Tibial nerve (tissue), 4 donors: ENCODE data around the gene RAB40C. TPM values are rescaled to one million over a fixed set of nuclear protein-coding genes. Genes with fewer than 3 reads are reported as not detected.

Experiments used
- DNase-seq, 2 donors: peaks; one replicate each; pipeline ENCODE4 v3.0.0-alpha.2; 2019; ENCODE audit warnings: low spot score in 2 of 2
- H3K27ac ChIP-seq, 4 donors: fragments of 200-600 bp; sonication (generic) in 3 of 4; one replicate each; pipeline ENCODE4 v1.5.1; 2017 to 2019; ENCODE audit warnings: mild to moderate bottlenecking in 1 of 4
- H3K27me3 ChIP-seq, 2 donors: fragments of 200-600 bp; sonication (generic) in 1 of 2; one replicate each; pipeline versions ENCODE4 v1.5.1 to v1.6.0; 2017 to 2019
- H3K36me3 ChIP-seq, 3 donors: fragments of 200-600 bp; sonication (generic); one replicate each; pipeline ENCODE4 v1.5.1; 2018 to 2019
- H3K4me1 ChIP-seq, 4 donors: fragments of 200-600 bp; sonication (generic) in 3 of 4; one replicate each; pipeline ENCODE4 v1.5.1; 2017 to 2019
- H3K4me3 ChIP-seq, 4 donors: fragments of 200-600 bp; sonication (generic) in 3 of 4; one replicate each; pipeline ENCODE4 v1.5.1; 2017 to 2019; ENCODE audit warnings: mild to moderate bottlenecking in 1 of 4, moderate library complexity in 1 of 4
- H3K9me3 ChIP-seq, 4 donors: fragments of 200-600 bp; sonication (generic) in 3 of 4; one replicate each; pipeline ENCODE4 v1.5.1; 2017 to 2019
- EP300 ChIP-seq, 2 donors: sonication (generic); formaldehyde crosslinking; IDR thresholded peaks; one replicate each; pipeline ENCODE4 v1.6.1; 2017; ENCODE audit warnings: antibody characterized with exemption in 2 of 2, mild to moderate bottlenecking in 1 of 2
- POLR2A ChIP-seq, 2 donors: fragments of 450-650 bp; IDR thresholded peaks; one replicate each; pipeline ENCODE4 v1.6.1; 2017; ENCODE audit warnings: antibody characterized with exemption in 2 of 2, mild to moderate bottlenecking in 2 of 2, moderate library complexity in 2 of 2
- WGBS, 2 donors: methylation state at CpG; one replicate each; pipeline ENCODE4 v1.1.5; 2018; 5-methylcytosine and 5-hydroxymethylcytosine counted together
- small RNA-seq: library from RNA; depleted of rRNA; stranded (forward); fragments of <200 nt; gene quantifications from one replicate; pipeline ENCODE3, GENCODE V24; 2016
- total RNA-seq, 4 donors: library from RNA; depleted of rRNA; stranded (reverse); fragments of >200 nt; gene quantifications; one replicate each; pipeline ENCODE4 v1.1.0, GENCODE V29; 2016
- TF ChIP-seq, protein P1 (sequence below), 5 experiments: fragments of 200-600 bp in 3 of 5; fragments of 450-650 bp in 2 of 5; sonication (generic) in 3 of 5; IDR thresholded peaks; one replicate each; pipeline ENCODE4 v1.5.1; 2016 to 2019; ENCODE audit warnings: antibody characterized with exemption in 5 of 5, mild to moderate bottlenecking in 3 of 5, moderate library complexity in 2 of 5

RAB40C gene
- total RNA-seq, 4 donors from 2014 or later: 21.1 to 30.6 (median 27.5) TPM

DNA sequence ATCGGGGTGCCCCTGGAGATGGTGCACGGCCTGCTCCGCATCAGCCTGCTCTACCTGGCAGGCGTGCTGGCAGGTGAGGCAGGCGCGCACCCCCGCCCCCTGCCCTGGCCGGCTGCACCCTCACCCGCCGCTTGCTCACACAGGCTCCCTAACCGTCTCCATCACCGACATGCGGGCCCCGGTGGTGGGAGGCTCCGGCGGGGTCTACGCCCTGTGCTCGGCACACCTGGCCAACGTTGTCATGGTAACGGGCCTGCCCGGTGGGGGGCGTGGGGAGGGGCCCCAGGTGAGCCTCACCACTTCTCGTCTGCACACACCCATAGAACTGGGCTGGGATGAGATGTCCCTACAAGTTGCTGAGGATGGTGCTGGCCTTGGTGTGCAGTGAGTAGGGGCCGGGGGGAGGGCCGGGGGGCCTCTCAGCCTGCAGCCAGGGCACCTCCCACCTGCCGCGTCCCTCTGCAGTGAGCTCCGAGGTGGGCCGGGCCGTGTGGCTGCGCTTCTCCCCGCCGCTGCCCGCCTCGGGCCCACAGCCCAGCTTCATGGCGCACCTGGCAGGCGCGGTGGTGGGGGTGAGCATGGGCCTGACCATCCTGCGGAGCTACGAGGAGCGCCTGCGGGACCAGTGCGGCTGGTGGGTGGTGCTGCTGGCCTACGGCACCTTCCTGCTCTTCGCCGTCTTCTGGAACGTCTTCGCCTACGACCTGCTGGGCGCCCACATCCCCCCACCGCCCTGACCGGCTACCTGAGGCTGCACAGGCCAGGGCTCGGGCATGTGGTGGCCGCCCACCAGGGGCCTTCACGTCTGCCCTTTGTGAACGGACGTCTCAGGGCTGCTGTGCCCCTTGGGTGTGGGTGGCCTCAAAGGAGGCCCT, 87.7 kb downstream of the RAB40C start:
- no peak overlapping the region for H3K27ac ChIP-seq
- no peak for DNase-seq
- H3K4me1 ChIP-seq: peaks cover 0 to 51% (median 32%) of the 10 kb centered on the region in 4 donors
- WGBS, 2 donors: 58 to 62% methylated on average over 30 to 42 of the region's 57 CpGs
- H3K36me3 ChIP-seq: peaks cover 0 to 37% (median 9%) of the 10 kb centered on the region in 3 donors
- TF ChIP-seq EP300 (IDR thresholded peaks at IDR 0.05) (no peak), POLR2A (IDR thresholded peaks at IDR 0.05) (no peak)
- TF ChIP-seq, protein P1, sequence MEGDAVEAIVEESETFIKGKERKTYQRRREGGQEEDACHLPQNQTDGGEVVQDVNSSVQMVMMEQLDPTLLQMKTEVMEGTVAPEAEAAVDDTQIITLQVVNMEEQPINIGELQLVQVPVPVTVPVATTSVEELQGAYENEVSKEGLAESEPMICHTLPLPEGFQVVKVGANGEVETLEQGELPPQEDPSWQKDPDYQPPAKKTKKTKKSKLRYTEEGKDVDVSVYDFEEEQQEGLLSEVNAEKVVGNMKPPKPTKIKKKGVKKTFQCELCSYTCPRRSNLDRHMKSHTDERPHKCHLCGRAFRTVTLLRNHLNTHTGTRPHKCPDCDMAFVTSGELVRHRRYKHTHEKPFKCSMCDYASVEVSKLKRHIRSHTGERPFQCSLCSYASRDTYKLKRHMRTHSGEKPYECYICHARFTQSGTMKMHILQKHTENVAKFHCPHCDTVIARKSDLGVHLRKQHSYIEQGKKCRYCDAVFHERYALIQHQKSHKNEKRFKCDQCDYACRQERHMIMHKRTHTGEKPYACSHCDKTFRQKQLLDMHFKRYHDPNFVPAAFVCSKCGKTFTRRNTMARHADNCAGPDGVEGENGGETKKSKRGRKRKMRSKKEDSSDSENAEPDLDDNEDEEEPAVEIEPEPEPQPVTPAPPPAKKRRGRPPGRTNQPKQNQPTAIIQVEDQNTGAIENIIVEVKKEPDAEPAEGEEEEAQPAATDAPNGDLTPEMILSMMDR (IDR thresholded peaks at IDR 0.05): no peak
- H3K4me3 ChIP-seq: no peak overlapping the region
- no peaks in the 10 kb centered on the region for H3K27me3 ChIP-seq
- no peaks in the 10 kb centered on the region for H3K9me3 ChIP-seq

DNA sequence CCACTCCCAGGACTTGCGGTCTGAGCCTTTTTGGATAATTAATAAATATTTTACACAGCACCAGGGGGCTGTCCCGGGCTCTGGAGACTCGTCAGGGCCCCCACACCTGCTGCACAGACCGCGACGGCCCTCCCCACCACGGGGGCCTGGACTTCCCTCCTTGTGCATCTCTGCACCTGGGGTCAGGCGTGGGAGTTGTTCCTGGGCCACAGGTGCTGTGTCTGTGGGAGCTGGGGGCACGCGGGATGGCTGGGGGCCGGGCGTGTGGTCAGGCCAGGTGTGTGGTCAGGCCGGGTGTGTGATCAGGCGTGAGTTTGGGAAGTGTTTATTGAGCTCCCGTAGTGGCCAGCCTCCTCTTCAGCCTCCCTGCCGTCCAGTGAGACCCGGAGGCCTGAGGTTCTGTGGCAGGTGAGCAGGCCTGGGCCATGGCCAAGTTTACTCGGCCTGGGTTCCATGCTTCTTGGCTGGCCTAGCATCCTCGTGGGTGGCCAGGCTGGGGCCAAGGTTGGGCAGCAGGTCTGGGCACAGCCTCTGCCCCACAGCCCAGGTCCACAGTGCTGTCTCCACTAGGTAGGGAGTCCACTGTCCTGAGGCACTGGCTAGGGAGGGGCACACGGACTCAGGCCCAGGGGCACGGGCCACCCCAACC, 88.5 kb downstream of the RAB40C start:
- DNase-seq: no peak
- Histone ChIP-seq H3K4me3 (no peak overlapping the region), H3K4me1 (peaks cover 0 to 59% (median 40%) of the 10 kb centered on the region in 4 donors), H3K36me3 (peaks cover 0 to 37% (median 15%) of the 10 kb centered on the region in 3 donors), H3K27ac (no peak overlapping the region), H3K9me3 (no peaks in the 10 kb centered on the region), H3K27me3 (no peaks in the 10 kb centered on the region)
- TF ChIP-seq POLR2A (IDR thresholded peaks at IDR 0.05) (no peak), EP300 (IDR thresholded peaks at IDR 0.05) (no peak)
- TF ChIP-seq, protein P1 (IDR thresholded peaks at IDR 0.05): no peak
- WGBS, 2 donors: 78 to 90% methylated on average over 3 to 21 of the region's 21 CpGs

Small RNAs within 50 kb of the gene (small RNA-seq; reads per million reads assigned to genes)
- gene MIR3176: 0.47 reads per million
- gene Z98883.1: not detected

Other genes with a start within 250 kb of the RAB40C start
- gene AXIN1, start 237.3 kb upstream of the RAB40C start, total RNA-seq: 10 to 100 TPM; 23.4 to 37.1 (median 25.0) TPM
- gene MRPL28, start 219.5 kb upstream of the RAB40C start, total RNA-seq: 10 to 100 TPM; 45.1 to 79.5 (median 65.3) TPM
- gene PGAP6, start 208.1 kb upstream of the RAB40C start, total RNA-seq: 10 to 100 TPM; 22.7 to 69.3 (median 36.7) TPM
- 10 to 100 TPM; 26.7 to 99.6 (median 47.8) TPM for gene NME4, start 192.9 kb upstream of the RAB40C start, total RNA-seq
- 10 to 100 TPM; 20.3 to 68.4 (median 33.6) TPM for gene DECR2, start 188.2 kb upstream of the RAB40C start, total RNA-seq
- gene RAB11FIP3, start 164.4 kb upstream of the RAB40C start, total RNA-seq: 100 to 1,000 TPM in 1 of 4 donors, 10 to 100 TPM in 3; 30.2 to 128 (median 54.6) TPM
- 10 to 100 TPM; 19.0 to 91.5 (median 52.5) TPM for gene CAPN15, start 62.4 kb upstream of the RAB40C start, total RNA-seq
- gene PRR35, start 29.7 kb upstream of the RAB40C start, total RNA-seq: not detected
- gene NHLRC4, start 23.1 kb upstream of the RAB40C start, total RNA-seq: 1 to 10 TPM in 3 of 4 donors, under 1 TPM in 1; 0.98 to 5.2 (median 1.9) TPM
- 10 to 100 TPM; 49.2 to 89.6 (median 71.8) TPM for gene PIGQ, start 20.1 kb upstream of the RAB40C start, total RNA-seq
- 1 to 10 TPM in 3 of 4 donors, under 1 TPM in 1; 0.66 to 3.9 (median 1.8) TPM for gene WFIKKN1, start 40.9 kb downstream of the RAB40C start, total RNA-seq
- 100 to 1,000 TPM; 147 to 204 (median 176) TPM for gene METTL26, start 46.2 kb downstream of the RAB40C start, total RNA-seq
- gene MCRIP2, start 51.8 kb downstream of the RAB40C start, total RNA-seq: 10 to 100 TPM; 20.8 to 37.7 (median 32.4) TPM
- 10 to 100 TPM; 26.9 to 83.7 (median 54.1) TPM for gene WDR90, start 59.3 kb downstream of the RAB40C start, total RNA-seq
- 100 to 1,000 TPM in 3 of 4 donors, 10 to 100 TPM in 1; 68.6 to 188 (median 106) TPM for gene RHOT2, start 78.1 kb downstream of the RAB40C start, total RNA-seq
- 1 to 10 TPM in 3 of 4 donors, under 1 TPM in 1; 0.90 to 3.5 (median 1.9) TPM for gene RHBDL1, start 85.6 kb downstream of the RAB40C start, total RNA-seq
- 100 to 1,000 TPM; 152 to 213 (median 186) TPM for gene STUB1, start 90.3 kb downstream of the RAB40C start, total RNA-seq
- gene JMJD8, start 94.3 kb downstream of the RAB40C start, total RNA-seq: 100 to 1,000 TPM in 2 of 4 donors, 10 to 100 TPM in 2; 83.1 to 119 (median 101) TPM
- gene WDR24, start 100.3 kb downstream of the RAB40C start, total RNA-seq: 10 to 100 TPM; 13.1 to 18.2 (median 15.8) TPM
- gene FBXL16, start 115.7 kb downstream of the RAB40C start, total RNA-seq: 1 to 10 TPM; 1.5 to 5.7 (median 3.5) TPM
- 100 to 1,000 TPM in 3 of 4 donors, 10 to 100 TPM in 1; 78.8 to 131 (median 108) TPM for gene METRN, start 125.1 kb downstream of the RAB40C start, total RNA-seq
- gene ANTKMT, start 131.1 kb downstream of the RAB40C start, total RNA-seq: 10 to 100 TPM; 43.7 to 98.7 (median 78.6) TPM
- 1 to 10 TPM in 2 of 4 donors, under 1 TPM in 2; 0.63 to 7.5 (median 3.0) TPM for gene CCDC78, start 136.4 kb downstream of the RAB40C start, total RNA-seq
- gene HAGHL, start 137.0 kb downstream of the RAB40C start, total RNA-seq: 10 to 100 TPM in 1 of 4 donors, 1 to 10 TPM in 3; 3.5 to 18.0 (median 6.3) TPM
- 10 to 100 TPM; 39.8 to 53.2 (median 45.6) TPM for gene CIAO3, start 150.9 kb downstream of the RAB40C start, total RNA-seq
- gene MSLN, start 170.7 kb downstream of the RAB40C start, total RNA-seq: 1 to 10 TPM in 1 of 4 donors, not detected in 3; 1.5 TPM
- 10 to 100 TPM in 3 of 4 donors, 1 to 10 TPM in 1; 8.5 to 18.3 (median 12.5) TPM for gene RPUSD1, start 198.3 kb downstream of the RAB40C start, total RNA-seq
- gene CHTF18, start 198.6 kb downstream of the RAB40C start, total RNA-seq: 10 to 100 TPM in 3 of 4 donors, 1 to 10 TPM in 1; 6.1 to 57.5 (median 17.7) TPM
- gene GNG13, start 210.7 kb downstream of the RAB40C start, total RNA-seq: not detected